Right lobe of liver (tissue), 4 donors: ENCODE results near the gene SYT14.

Experiments
- POLR2A ChIP-seq: fragments of 450-650 bp; IDR thresholded peaks from one replicate; pipeline ENCODE4 v1.6.1; 2017; ENCODE audit warnings: antibody characterized with exemption, mild to moderate bottlenecking
- TF ChIP-seq, protein P1 (sequence below), 4 donors: fragments of 200-600 bp in 3 of 4; fragments of 450-650 bp in 1 of 4; IDR thresholded peaks; one replicate each; pipeline versions ENCODE4 v1.5.1 to v1.8.0; 2016 to 2022; ENCODE audit warnings: antibody characterized with exemption in 4 of 4, mild to moderate bottlenecking in 2 of 4
- donor health status: DM: no; HTN: no; CAD: no.
- donor health status: DM: no; HTN: no; CAD: no.
- donor health status: DM: no; HTN: yes; CAD: no.

GRCh38 chr1:209924390-209924789 lies 13.6 kb upstream of the SYT14 start:
- TF ChIP-seq, protein P1, sequence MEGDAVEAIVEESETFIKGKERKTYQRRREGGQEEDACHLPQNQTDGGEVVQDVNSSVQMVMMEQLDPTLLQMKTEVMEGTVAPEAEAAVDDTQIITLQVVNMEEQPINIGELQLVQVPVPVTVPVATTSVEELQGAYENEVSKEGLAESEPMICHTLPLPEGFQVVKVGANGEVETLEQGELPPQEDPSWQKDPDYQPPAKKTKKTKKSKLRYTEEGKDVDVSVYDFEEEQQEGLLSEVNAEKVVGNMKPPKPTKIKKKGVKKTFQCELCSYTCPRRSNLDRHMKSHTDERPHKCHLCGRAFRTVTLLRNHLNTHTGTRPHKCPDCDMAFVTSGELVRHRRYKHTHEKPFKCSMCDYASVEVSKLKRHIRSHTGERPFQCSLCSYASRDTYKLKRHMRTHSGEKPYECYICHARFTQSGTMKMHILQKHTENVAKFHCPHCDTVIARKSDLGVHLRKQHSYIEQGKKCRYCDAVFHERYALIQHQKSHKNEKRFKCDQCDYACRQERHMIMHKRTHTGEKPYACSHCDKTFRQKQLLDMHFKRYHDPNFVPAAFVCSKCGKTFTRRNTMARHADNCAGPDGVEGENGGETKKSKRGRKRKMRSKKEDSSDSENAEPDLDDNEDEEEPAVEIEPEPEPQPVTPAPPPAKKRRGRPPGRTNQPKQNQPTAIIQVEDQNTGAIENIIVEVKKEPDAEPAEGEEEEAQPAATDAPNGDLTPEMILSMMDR (IDR thresholded peaks at IDR 0.05) = no peak
- TF ChIP-seq POLR2A = no peak
